H1 (cell line): ENCODE data around the gene CTNND2.

Experiments used
- BRCA1 ChIP-seq: IDR thresholded peaks from 2 replicates; pipeline ENCODE4 v1.6.1; 2012; ENCODE audit warnings: low read depth, low read length, improper control_type of control experiment
- EP300 ChIP-seq, 2 experiments: IDR thresholded peaks; 1 replicate in 1 of 2; 2 replicates in 1 of 2; pipeline ENCODE4 v1.6.1; 2011 to 2012; ENCODE audit warnings: low read depth in 2 of 2, low read length in 2 of 2, mild to moderate bottlenecking in 2 of 2, borderline replicate concordance in 1 of 2, inconsistent platforms in 1 of 2, moderate library complexity in 1 of 2
- EZH2 ChIP-seq: fragments of 200-600 bp; sonication (generic); IDR thresholded peaks from 2 replicates; pipeline ENCODE4 v1.7.1; 2012; ENCODE audit warnings: low read depth, mild to moderate bottlenecking, moderate library complexity, low read length, inconsistent platforms; ENCODE audit not compliant: severe bottlenecking
- GTF2F1 ChIP-seq: IDR thresholded peaks from 2 replicates; pipeline ENCODE4 v1.6.1; 2012; ENCODE audit warnings: low read depth, low read length, improper control_type of control experiment, borderline replicate concordance
- HDAC6 ChIP-seq: IDR thresholded peaks from one replicate; pipeline ENCODE4 v1.7.1; 2012; ENCODE audit warnings: low read depth, mild to moderate bottlenecking, inconsistent platforms, low read length, moderate library complexity
- KDM1A ChIP-seq: fragments of 200-600, 300-600 bp; sonication (generic); IDR thresholded peaks from 2 replicates; pipeline ENCODE4 v1.7.1; 2016; ENCODE audit warnings: mild to moderate bottlenecking, low read length, borderline replicate concordance
- MAFK ChIP-seq: IDR thresholded peaks from 2 replicates; pipeline ENCODE4 v1.6.1; 2012; ENCODE audit warnings: low read depth, mild to moderate bottlenecking, improper control_type of control experiment, low read length
- RAD21 ChIP-seq, 2 experiments: IDR thresholded peaks in 1 of 2; conservative IDR thresholded peaks in 1 of 2; 2 replicates each; pipeline ENCODE4 v1.6.1; 2011; ENCODE audit warnings: low read depth in 2 of 2, low read length in 2 of 2, improper control_type of control experiment in 1 of 2, inconsistent platforms in 1 of 2, mild to moderate bottlenecking in 1 of 2, moderate library complexity in 1 of 2
- RNF2 ChIP-seq: fragments of 200-900, 300-1000 bp; sonication (generic); IDR thresholded peaks from 2 replicates; pipeline ENCODE4 v1.7.1; 2016; ENCODE audit warnings: borderline replicate concordance, low read depth, mild to moderate bottlenecking, antibody characterized with exemption, low read length; ENCODE audit not compliant: poor library complexity, severe bottlenecking; ENCODE audit errors: missing control alignments
- SIN3A ChIP-seq, 2 experiments: IDR thresholded peaks in 1 of 2; conservative IDR thresholded peaks in 1 of 2; 2 replicates each; pipeline ENCODE4 v1.6.1; 2011 to 2012; ENCODE audit warnings: low read length in 2 of 2, improper control_type of control experiment in 1 of 2, low read depth in 1 of 2, mild to moderate bottlenecking in 1 of 2
- TF ChIP-seq, protein P1 (sequence below), 3 experiments: IDR thresholded peaks; 1 replicate in 2 of 3; 2 replicates in 1 of 3; pipeline versions ENCODE4 v1.5.1 to v1.6.1; 2011; ENCODE audit warnings: low read length in 3 of 3, mild to moderate bottlenecking in 3 of 3, inconsistent platforms in 2 of 3, low read depth in 1 of 3, moderate library complexity in 1 of 3; ENCODE audit not compliant: insufficient read depth in 1 of 3; ENCODE audit errors: control extremely low read depth in 1 of 3

DNA sequence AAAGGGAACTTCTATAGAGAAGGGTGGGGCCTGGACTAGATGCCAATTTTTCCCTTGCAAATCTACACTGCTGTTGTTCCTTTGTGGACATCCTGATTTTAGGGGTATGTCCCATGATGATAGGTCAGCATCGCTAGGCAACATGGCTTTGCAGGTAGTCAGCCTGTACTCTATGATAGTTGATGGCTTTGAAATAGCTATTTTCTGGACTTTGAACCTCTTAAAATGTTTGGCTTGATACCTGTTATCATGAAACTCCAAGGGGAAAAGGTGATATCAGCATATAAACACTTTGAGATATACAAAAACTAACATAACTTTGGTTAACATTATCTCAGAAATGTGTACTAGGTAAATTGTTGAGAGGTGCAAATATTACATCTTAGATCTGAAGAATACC lies 533.2 kb downstream of the CTNND2 start:
- TF ChIP-seq, protein P1, sequence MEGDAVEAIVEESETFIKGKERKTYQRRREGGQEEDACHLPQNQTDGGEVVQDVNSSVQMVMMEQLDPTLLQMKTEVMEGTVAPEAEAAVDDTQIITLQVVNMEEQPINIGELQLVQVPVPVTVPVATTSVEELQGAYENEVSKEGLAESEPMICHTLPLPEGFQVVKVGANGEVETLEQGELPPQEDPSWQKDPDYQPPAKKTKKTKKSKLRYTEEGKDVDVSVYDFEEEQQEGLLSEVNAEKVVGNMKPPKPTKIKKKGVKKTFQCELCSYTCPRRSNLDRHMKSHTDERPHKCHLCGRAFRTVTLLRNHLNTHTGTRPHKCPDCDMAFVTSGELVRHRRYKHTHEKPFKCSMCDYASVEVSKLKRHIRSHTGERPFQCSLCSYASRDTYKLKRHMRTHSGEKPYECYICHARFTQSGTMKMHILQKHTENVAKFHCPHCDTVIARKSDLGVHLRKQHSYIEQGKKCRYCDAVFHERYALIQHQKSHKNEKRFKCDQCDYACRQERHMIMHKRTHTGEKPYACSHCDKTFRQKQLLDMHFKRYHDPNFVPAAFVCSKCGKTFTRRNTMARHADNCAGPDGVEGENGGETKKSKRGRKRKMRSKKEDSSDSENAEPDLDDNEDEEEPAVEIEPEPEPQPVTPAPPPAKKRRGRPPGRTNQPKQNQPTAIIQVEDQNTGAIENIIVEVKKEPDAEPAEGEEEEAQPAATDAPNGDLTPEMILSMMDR (IDR thresholded peaks at IDR 0.05; ENCODE audit: control extremely low read depth in 1 of 3, insufficient read depth in 1 of 3, low read depth in 1 of 3, low read length in 3 of 3), result no peak
- TF ChIP-seq KDM1A, result no peak
- no peak for TF ChIP-seq EP300 (IDR thresholded peaks at IDR 0.05; ENCODE audit: borderline replicate concordance in 1 of 2, low read depth in 2 of 2, low read length in 2 of 2)
- TF ChIP-seq HDAC6, result no peak
- no peak for TF ChIP-seq SIN3A (conservative IDR thresholded peaks at IDR 0.05 in 1 of 2, IDR thresholded peaks at IDR 0.05 in 1 of 2; ENCODE audit: low read depth in 1 of 2, low read length in 2 of 2)
- no peak for TF ChIP-seq RAD21 (IDR thresholded peaks at IDR 0.05 in 1 of 2, conservative IDR thresholded peaks at IDR 0.05 in 1 of 2; ENCODE audit: low read depth in 2 of 2, low read length in 2 of 2)
- TF ChIP-seq RNF2, result no peak
- no peak for TF ChIP-seq BRCA1
- no peak for TF ChIP-seq EZH2
- TF ChIP-seq MAFK, result no peak
- no peak for TF ChIP-seq GTF2F1
